ENCODE measurements around the gene HAND2.

HAND2 gene

GRCh38 chr4:173490817-173491528 is 39.1 kb downstream of the HAND2 start:
- no peak for DNase-seq
- Histone ChIP-seq H3K36me3 (ENCODE audit: control insufficient read depth, insufficient read depth, low read length) (no peaks in the 10 kb centered on the region), H3K9me3 (ENCODE audit: control insufficient read depth, low read length) (no peaks in the 10 kb centered on the region), H3K27me3 (replicated peaks; ENCODE audit: control insufficient read depth, insufficient read depth, low read length, poor library complexity, severe bottlenecking) (no peaks in the 10 kb centered on the region), H3K27ac (ENCODE audit: insufficient read depth, low read length, poor library complexity, severe bottlenecking) (no peak overlapping the region), H3K4me3 (ENCODE audit: insufficient read depth, low read depth, low read length, poor library complexity, severe bottlenecking) (no peak overlapping the region), H3K4me1 (ENCODE audit: control insufficient read depth, insufficient read depth, low read length, poor library complexity, severe bottlenecking) (peaks cover 3% of the 10 kb centered on the region)

- H3K36me3 ChIP-seq (ENCODE audit: control insufficient read depth, insufficient read depth, low read length) = no peaks in the 10 kb centered on the region
- H3K27ac ChIP-seq (ENCODE audit: insufficient read depth, low read length, poor library complexity, severe bottlenecking) = no peak overlapping the region
- DNase-seq = no peak
- H3K4me1 ChIP-seq (ENCODE audit: control insufficient read depth, insufficient read depth, low read length, poor library complexity, severe bottlenecking) = peaks cover 3% of the 10 kb centered on the region
- H3K9me3 ChIP-seq (ENCODE audit: control insufficient read depth, low read length) = no peaks in the 10 kb centered on the region
- no peaks in the 10 kb centered on the region for H3K27me3 ChIP-seq (replicated peaks; ENCODE audit: control insufficient read depth, insufficient read depth, low read length, poor library complexity, severe bottlenecking)
- no peak overlapping the region for H3K4me3 ChIP-seq (ENCODE audit: insufficient read depth, low read depth, low read length, poor library complexity, severe bottlenecking)
Observed at GRCh38 chr4:173490256-173490655, 39.8 kb downstream of the HAND2 start.

- DNase-seq = no peak
- Histone ChIP-seq H3K27me3 (replicated peaks; ENCODE audit: control insufficient read depth, insufficient read depth, low read length, poor library complexity, severe bottlenecking) (no peaks in the 10 kb centered on the region), H3K36me3 (ENCODE audit: control insufficient read depth, insufficient read depth, low read length) (no peaks in the 10 kb centered on the region), H3K4me1 (ENCODE audit: control insufficient read depth, insufficient read depth, low read length, poor library complexity, severe bottlenecking) (peaks cover 1% of the 10 kb centered on the region), H3K4me3 (ENCODE audit: insufficient read depth, low read depth, low read length, poor library complexity, severe bottlenecking) (no peak overlapping the region), H3K27ac (ENCODE audit: insufficient read depth, low read length, poor library complexity, severe bottlenecking) (no peak overlapping the region), H3K9me3 (ENCODE audit: control insufficient read depth, low read length) (no peaks in the 10 kb centered on the region)
Observed at GRCh38 chr4:173489514-173489913, 40.5 kb downstream of the HAND2 start.

GRCh38 chr4:173488656-173489055 is 41.4 kb downstream of the HAND2 start:
- no peaks in the 10 kb centered on the region for H3K9me3 ChIP-seq (ENCODE audit: control insufficient read depth, low read length)
- DNase-seq = no peak

GRCh38 chr4:173488074-173488473 is 42.0 kb downstream of the HAND2 start:
- H3K27ac ChIP-seq (ENCODE audit: insufficient read depth, low read length, poor library complexity, severe bottlenecking) = no peak overlapping the region
- no peak overlapping the region for H3K4me3 ChIP-seq (ENCODE audit: insufficient read depth, low read depth, low read length, poor library complexity, severe bottlenecking)
- no peaks in the 10 kb centered on the region for H3K36me3 ChIP-seq (ENCODE audit: control insufficient read depth, insufficient read depth, low read length)
- DNase-seq = no peak
- no peaks in the 10 kb centered on the region for H3K9me3 ChIP-seq (ENCODE audit: control insufficient read depth, low read length)
- no peaks in the 10 kb centered on the region for H3K27me3 ChIP-seq (replicated peaks; ENCODE audit: control insufficient read depth, insufficient read depth, low read length, poor library complexity, severe bottlenecking)
- H3K4me1 ChIP-seq (ENCODE audit: control insufficient read depth, insufficient read depth, low read length, poor library complexity, severe bottlenecking) = no peaks in the 10 kb centered on the region

More at GRCh38 chr4:173488656-173489055, 41.4 kb downstream of the HAND2 start:
- Histone ChIP-seq H3K4me1 (ENCODE audit: control insufficient read depth, insufficient read depth, low read length, poor library complexity, severe bottlenecking) (no peaks in the 10 kb centered on the region), H3K36me3 (ENCODE audit: control insufficient read depth, insufficient read depth, low read length) (no peaks in the 10 kb centered on the region), H3K4me3 (ENCODE audit: insufficient read depth, low read depth, low read length, poor library complexity, severe bottlenecking) (no peak overlapping the region), H3K27me3 (replicated peaks; ENCODE audit: control insufficient read depth, insufficient read depth, low read length, poor library complexity, severe bottlenecking) (no peaks in the 10 kb centered on the region), H3K27ac (ENCODE audit: insufficient read depth, low read length, poor library complexity, severe bottlenecking) (no peak overlapping the region)

GRCh38 chr4:173486714-173487392 is 43.2 kb downstream of the HAND2 start:
- Histone ChIP-seq H3K36me3 (ENCODE audit: control insufficient read depth, insufficient read depth, low read length) (no peaks in the 10 kb centered on the region), H3K4me1 (ENCODE audit: control insufficient read depth, insufficient read depth, low read length, poor library complexity, severe bottlenecking) (no peaks in the 10 kb centered on the region), H3K27me3 (replicated peaks; ENCODE audit: control insufficient read depth, insufficient read depth, low read length, poor library complexity, severe bottlenecking) (no peaks in the 10 kb centered on the region), H3K9me3 (ENCODE audit: control insufficient read depth, low read length) (no peaks in the 10 kb centered on the region), H3K4me3 (ENCODE audit: insufficient read depth, low read depth, low read length, poor library complexity, severe bottlenecking) (no peak overlapping the region), H3K27ac (ENCODE audit: insufficient read depth, low read length, poor library complexity, severe bottlenecking) (no peak overlapping the region)
- no peak for DNase-seq

- H3K9me3 ChIP-seq (ENCODE audit: control insufficient read depth, low read length) = no peaks in the 10 kb centered on the region
- no peaks in the 10 kb centered on the region for H3K4me1 ChIP-seq (ENCODE audit: control insufficient read depth, insufficient read depth, low read length, poor library complexity, severe bottlenecking)
- no peaks in the 10 kb centered on the region for H3K36me3 ChIP-seq (ENCODE audit: control insufficient read depth, insufficient read depth, low read length)
- no peaks in the 10 kb centered on the region for H3K27me3 ChIP-seq (replicated peaks; ENCODE audit: control insufficient read depth, insufficient read depth, low read length, poor library complexity, severe bottlenecking)
- no peak for DNase-seq
- no peak overlapping the region for H3K27ac ChIP-seq (ENCODE audit: insufficient read depth, low read length, poor library complexity, severe bottlenecking)
- no peak overlapping the region for H3K4me3 ChIP-seq (ENCODE audit: insufficient read depth, low read depth, low read length, poor library complexity, severe bottlenecking)
Observed at GRCh38 chr4:173485164-173485563, 44.9 kb downstream of the HAND2 start.

- no peak for DNase-seq
- H3K36me3 ChIP-seq (ENCODE audit: control insufficient read depth, insufficient read depth, low read length) = no peaks in the 10 kb centered on the region
Observed at GRCh38 chr4:173482330-173482931, 47.6 kb downstream of the HAND2 start.

GRCh38 chr4:173478913-173479283 is 51.1 kb downstream of the HAND2 start:
- H3K36me3 ChIP-seq (ENCODE audit: control insufficient read depth, insufficient read depth, low read length) = no peaks in the 10 kb centered on the region
- H3K4me3 ChIP-seq (ENCODE audit: insufficient read depth, low read depth, low read length, poor library complexity, severe bottlenecking) = no peak overlapping the region
- no peak for DNase-seq
- H3K27me3 ChIP-seq (replicated peaks; ENCODE audit: control insufficient read depth, insufficient read depth, low read length, poor library complexity, severe bottlenecking) = no peaks in the 10 kb centered on the region
- H3K9me3 ChIP-seq (ENCODE audit: control insufficient read depth, low read length) = no peaks in the 10 kb centered on the region
- no peaks in the 10 kb centered on the region for H3K4me1 ChIP-seq (ENCODE audit: control insufficient read depth, insufficient read depth, low read length, poor library complexity, severe bottlenecking)
- no peak overlapping the region for H3K27ac ChIP-seq (ENCODE audit: insufficient read depth, low read length, poor library complexity, severe bottlenecking)

More at GRCh38 chr4:173482330-173482931, 47.6 kb downstream of the HAND2 start:
- H3K9me3 ChIP-seq (ENCODE audit: control insufficient read depth, low read length) = no peaks in the 10 kb centered on the region
- no peak overlapping the region for H3K4me3 ChIP-seq (ENCODE audit: insufficient read depth, low read depth, low read length, poor library complexity, severe bottlenecking)
- no peaks in the 10 kb centered on the region for H3K4me1 ChIP-seq (ENCODE audit: control insufficient read depth, insufficient read depth, low read length, poor library complexity, severe bottlenecking)
- H3K27ac ChIP-seq (ENCODE audit: insufficient read depth, low read length, poor library complexity, severe bottlenecking) = no peak overlapping the region
- no peaks in the 10 kb centered on the region for H3K27me3 ChIP-seq (replicated peaks; ENCODE audit: control insufficient read depth, insufficient read depth, low read length, poor library complexity, severe bottlenecking)

Data from effector memory CD4-positive, alpha-beta T cell (primary cell).